Anterior cingulate cortex (tissue), 58 donors: ENCODE results near the gene CCM2L.

Experiments
- DNase-seq, 58 donors: peaks; one replicate each; lab custom pipeline; 2025; lab: John Stamatoyannopoulos, UW

CCM2L gene

GRCh38 chr20:32010101-32010500, at the start of gene CCM2L:
Gene CCM2L, plus strand, starts transcription at chr20:32010438. Its CDS starts 17 bp downstream, at chr20:32010455.
- DNase-seq: no peak

DNA sequence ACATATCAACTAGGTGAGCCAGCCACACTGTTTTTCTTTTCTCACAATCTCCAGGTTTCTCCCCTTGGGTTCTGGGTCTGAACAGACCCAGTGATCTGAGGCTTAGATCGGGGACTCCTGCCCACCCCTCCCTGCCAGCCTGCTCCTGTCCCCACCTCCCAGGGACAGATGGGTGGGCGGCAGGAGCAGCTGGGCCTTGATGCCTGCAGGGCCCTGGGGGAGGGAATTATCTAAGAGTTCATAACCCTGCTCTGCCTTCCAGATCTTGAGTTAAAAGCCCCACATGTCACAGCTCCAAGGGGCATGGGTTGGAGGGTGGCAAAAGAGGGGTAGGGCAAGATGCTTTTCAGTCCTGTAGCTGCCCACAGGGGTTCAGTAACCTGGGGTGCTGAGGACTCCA, 47.5 kb upstream of the CCM2L start:
- DNase-seq: no peak

DNA sequence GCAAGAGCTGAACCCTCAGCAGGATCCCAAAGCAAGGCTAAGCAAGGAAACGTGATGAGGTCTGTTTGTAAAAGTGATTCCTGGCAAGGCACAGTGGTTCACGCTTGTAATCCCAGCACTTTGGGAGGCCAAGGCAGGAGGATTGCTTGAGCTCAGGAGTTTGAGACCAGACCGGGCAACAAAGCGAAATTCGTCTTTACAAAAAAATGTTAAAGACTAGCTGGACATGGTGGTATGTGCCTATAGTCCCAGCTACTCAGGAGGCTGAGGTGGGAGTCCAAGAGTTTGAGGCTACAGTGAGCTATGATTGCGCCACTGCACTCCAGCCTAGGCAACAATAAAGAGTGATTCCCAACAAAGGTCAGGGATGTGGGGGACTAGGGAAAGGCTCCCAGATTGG, 46.3 kb upstream of the CCM2L start:
- no peak for DNase-seq

DNA sequence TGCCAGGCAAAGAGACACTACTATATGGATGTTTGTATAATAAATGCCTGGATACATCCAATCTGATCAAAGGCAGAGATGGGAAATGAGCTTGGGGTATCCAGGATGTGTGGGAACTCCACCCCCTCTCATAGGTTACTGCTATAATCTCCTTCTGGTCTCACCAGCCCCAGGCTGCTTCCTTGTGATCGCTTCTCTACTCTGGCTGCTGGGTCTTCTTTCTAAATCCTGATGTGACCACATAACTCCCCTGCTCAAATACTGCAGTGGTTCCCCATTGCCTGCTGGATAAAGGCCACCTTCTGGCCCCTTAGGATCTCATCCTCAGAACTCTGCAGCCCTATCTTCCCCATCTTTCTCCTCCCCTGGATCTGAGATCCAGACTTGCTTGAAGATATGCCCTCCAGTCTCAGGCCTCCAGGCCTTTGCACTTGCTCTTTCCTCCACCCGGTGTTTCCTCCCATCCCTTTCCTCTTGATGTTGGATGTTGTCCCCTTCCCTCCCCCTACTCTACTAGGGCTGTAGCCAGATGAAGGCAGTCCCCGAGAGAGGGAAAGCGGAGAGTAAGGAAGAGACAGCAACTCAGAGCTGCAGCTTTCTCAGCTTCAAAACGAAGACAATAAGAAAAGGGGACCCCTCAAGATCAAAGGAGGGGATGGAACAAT, 43.1 kb upstream of the CCM2L start:
- no peak for DNase-seq

DNA sequence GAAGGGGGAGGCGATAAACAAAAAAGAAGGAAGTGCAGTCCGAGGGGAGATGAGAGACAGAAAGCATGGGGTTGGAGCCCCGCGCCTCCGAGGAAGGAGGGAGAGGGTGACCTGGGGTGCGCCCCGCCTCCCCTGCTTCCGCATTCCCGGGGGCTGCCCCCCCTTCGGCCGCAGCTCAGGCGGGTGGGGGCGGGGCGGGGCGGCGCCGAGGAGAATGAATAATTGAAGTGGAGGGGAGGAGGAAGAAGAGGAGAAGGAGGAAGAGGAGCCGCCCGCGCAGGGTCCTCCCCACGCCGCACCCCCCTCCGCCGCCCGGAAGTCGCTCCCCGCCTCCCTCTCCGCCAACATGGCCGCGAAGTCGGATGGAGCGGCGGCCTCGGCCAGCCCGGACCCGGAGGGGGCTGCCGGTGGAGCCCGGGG, 42.4 kb upstream of the CCM2L start, which contains the start of gene XKR7:
XKR7 (plus strand) TSS at position 322 of the 420 bp plus-strand sequence; CDS start at position 347, 25 bp downstream.
- DNase-seq: peak in 21 of 58 donors; percentile 4 to 48 (median 29)

DNA sequence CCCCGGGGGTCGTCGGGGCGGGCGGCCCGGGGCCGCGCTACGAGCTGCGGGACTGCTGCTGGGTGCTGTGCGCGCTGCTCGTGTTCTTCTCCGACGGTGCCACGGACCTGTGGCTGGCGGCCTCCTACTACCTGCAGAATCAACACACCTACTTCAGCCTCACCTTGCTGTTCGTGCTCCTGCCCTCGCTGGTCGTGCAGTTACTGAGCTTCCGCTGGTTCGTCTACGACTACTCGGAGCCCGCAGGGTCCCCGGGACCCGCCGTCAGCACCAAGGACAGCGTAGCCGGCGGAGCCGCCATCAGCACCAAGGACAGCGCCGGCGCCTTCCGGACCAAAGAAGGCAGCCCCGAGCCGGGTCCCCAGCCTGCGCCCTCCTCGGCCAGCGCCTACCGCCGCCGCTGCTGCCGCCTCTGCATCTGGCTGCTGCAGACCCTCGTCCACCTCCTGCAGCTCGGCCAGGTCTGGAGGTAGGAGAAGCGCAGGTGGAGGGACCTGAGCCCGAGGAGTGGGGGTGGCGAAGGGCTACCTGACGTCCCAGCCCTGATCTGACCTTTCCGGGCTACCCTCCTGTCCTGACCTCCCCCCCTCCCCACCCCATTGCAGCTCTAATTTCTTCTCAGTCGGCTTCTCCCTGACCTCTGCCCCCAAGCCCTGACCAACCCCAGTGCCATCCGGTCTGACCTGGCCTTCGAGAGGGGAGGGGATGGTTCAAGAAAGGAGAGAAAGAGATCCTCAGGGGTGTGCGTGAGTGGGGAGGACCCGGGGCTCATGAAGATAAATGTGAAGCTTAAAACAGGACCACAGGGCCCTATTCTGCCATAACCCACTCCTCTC, 41.7 kb upstream of the CCM2L start:
- peak in 45 of 58 donors; percentile 8 to 71 (median 32) for DNase-seq

DNA sequence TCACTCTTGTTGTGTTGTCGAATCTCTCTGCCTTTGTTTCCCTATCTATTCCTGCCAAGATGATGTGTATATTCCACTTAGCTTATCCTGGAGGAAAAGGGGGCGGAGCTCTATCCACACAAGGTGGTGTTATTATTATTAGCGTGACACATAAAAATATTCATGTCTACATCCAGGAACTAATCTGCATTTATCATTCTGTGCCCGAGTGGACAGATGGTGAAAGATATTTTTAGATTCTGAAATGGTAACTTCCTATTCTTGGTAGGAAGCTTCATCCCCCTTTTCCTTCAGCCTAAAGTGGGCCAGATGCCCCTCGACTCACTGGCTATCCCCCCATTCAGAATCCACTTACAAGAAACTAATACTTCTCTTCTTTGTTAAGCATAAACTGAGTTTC, 40.2 kb upstream of the CCM2L start:
- no peak for DNase-seq

- DNase-seq: no peak
Measured at GRCh38 chr20:31972471-31973021, 37.7 kb upstream of the CCM2L start.

- DNase-seq: no peak
Measured at GRCh38 chr20:31974296-31974695, 35.9 kb upstream of the CCM2L start.

- DNase-seq: no peak
Measured at GRCh38 chr20:31974951-31975487, 35.2 kb upstream of the CCM2L start.

DNA sequence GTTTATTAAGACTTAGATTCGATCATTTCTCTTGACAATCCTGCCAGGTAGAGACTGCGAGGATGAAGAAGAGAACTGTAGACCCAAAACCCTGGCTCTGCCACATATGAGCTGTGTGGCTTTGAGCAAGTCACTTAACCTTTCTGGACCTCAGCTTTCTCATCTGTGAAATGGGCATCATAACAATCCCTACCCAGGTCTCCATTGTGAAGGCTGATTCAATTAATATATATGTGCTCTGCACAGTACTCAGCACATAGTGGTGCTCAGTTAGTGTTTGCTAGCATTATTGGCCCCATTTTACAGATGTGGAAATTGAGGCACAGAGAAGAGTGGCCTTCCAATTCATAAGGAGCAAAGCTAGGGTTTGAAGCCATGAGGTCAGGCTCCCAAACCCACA, 34.4 kb upstream of the CCM2L start:
- DNase-seq: no peak

- DNase-seq: no peak
Measured at GRCh38 chr20:31977080-31977479, 33.2 kb upstream of the CCM2L start.

- no peak for DNase-seq
Measured at GRCh38 chr20:31979713-31980426, 30.4 kb upstream of the CCM2L start.

GRCh38 chr20:31981784-31982183, 28.5 kb upstream of the CCM2L start:
- DNase-seq: no peak

- DNase-seq: peak in 34 of 58 donors; percentile 7 to 79 (median 38)
Measured at GRCh38 chr20:31984981-31985471, 25.2 kb upstream of the CCM2L start.

DNA sequence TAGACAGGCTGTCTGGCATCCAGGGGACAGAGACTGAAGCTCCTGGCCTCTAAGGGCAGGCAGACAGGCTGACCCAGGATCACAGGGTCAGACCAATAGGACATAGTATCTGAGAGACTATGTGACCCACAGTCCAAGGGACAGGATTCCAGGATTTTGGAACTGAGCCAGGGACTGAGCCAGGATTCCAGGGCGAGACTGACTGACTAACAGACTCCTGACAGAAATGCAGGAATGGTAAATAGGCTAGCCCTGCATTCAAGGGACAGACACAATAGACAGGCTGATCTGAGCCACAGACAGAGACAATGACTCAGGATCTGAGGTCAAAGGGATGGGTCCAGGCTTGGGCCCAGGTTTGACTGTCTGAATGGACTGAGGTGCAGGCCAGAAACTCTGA, 22.5 kb upstream of the CCM2L start:
- peak in 2 of 58 donors; percentile 1 to 11 for DNase-seq

DNA sequence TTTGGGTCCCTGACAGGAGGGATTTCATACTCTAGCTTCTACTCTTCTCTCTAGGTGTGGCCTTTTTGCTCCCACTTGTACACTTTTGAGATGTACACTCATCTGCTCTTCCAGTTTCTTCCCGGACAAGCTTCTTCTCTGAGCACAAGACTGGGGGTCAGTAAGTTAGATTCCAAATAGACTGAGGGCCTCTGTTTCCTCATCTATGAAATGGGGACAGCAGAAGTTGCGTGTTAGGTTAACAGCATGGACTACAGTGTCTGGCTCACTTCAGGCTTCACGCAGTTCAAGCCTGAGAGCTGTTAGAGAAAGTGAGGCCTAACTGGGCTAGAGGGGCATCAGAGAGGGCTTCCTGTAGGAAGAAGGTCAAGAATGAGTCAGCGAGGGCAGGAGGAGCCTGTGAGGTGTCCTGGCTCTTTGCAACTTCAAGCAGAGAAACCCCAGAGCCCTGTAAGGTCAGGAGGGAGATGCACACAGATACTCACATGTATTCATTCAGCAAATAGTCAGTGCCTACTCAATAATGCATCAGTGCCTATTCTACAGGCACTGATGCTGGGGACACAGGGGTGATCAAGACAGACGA, 21.7 kb upstream of the CCM2L start:
- DNase-seq: no peak

DNA sequence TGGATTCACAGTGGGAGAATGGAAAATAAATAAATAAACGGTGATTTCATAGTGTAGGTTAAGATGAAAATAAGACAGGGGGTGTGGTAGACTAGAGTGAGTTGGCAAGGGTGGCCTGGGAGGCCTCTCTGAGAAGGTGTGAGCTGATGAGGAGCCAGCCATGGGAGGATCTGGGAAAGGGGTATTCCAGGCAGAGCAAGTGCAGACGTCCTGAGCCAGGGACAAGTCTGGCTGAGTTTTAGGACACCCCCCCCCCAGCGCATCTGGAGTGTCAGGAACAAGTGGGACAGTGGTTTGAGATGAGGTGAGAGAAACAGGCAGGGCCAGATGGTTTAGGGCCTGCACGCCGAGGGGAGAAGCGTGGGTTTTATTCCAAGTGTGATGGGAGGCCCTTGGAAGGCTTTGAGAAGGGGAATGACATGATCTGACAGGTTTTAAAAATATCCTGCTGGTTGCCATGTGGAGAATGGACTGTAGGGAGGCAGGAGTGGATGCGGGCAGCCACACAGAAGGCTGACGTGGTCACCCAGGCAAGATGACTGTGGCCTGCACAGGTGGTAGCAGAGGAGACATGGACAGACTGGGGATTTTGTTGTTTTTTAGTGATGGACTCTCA, 21.1 kb upstream of the CCM2L start:
- peak in 18 of 58 donors; percentile 6 to 67 (median 25) for DNase-seq

GRCh38 chr20:31990641-31991338, 19.4 kb upstream of the CCM2L start:
- no peak for DNase-seq
